H9 (cell line): ENCODE data around the gene CELA3B. TPM values are rescaled to one million over a fixed set of nuclear protein-coding genes. Genes with fewer than 3 reads are reported as not detected.
"Not testable (repeated sequence)": the region's sequence is repeated elsewhere in the genome, so short reads cannot be mapped to it uniquely, and the experiment has no call there.

Source experiments
- DNase-seq: peaks from one replicate; pipeline ENCODE4 v3.0.0-alpha.2; 2017
- H2AFZ ChIP-seq: one replicate; pipeline ENCODE4 v1.6.1; 2013; ENCODE audit warnings: mild to moderate bottlenecking, low read length, control low read depth, moderate library complexity
- H2AK5ac ChIP-seq: 2 replicates; pipeline ENCODE4 v1.6.1; 2013; ENCODE audit warnings: low read length, control low read depth, mixed read lengths; ENCODE audit not compliant: insufficient read length
- H2BK120ac ChIP-seq: one replicate; pipeline ENCODE4 v1.6.1; 2013; ENCODE audit warnings: low read depth, mild to moderate bottlenecking, low read length, control low read depth, inconsistent platforms; ENCODE audit not compliant: poor library complexity, severe bottlenecking
- H2BK12ac ChIP-seq: 2 replicates; pipeline ENCODE4 v1.6.1; 2013; ENCODE audit warnings: low read length, control low read depth, mixed read lengths, low read depth; ENCODE audit not compliant: insufficient read length
- H2BK15ac ChIP-seq: 2 replicates; pipeline ENCODE4 v1.6.1; 2013; ENCODE audit warnings: low read depth, low read length, control low read depth
- H2BK20ac ChIP-seq: one replicate; pipeline ENCODE4 v1.6.1; 2013; ENCODE audit warnings: low read depth, mild to moderate bottlenecking, low read length, control low read depth, inconsistent platforms; ENCODE audit not compliant: poor library complexity, severe bottlenecking
- H2BK5ac ChIP-seq: 2 replicates; pipeline ENCODE4 v1.6.1; 2013; ENCODE audit warnings: low read length, control low read depth, mixed read lengths; ENCODE audit not compliant: insufficient read length
- H3K14ac ChIP-seq: 2 replicates; pipeline ENCODE4 v1.6.1; 2013; ENCODE audit warnings: low read length, control low read depth; ENCODE audit not compliant: insufficient read depth
- H3K18ac ChIP-seq: 2 replicates; pipeline ENCODE4 v1.6.1; 2013; ENCODE audit warnings: low read depth, mild to moderate bottlenecking, mixed read lengths, low read length, control low read depth; ENCODE audit not compliant: insufficient read length
- H3K23ac ChIP-seq: 2 replicates; pipeline ENCODE4 v1.6.1; 2013; ENCODE audit warnings: low read length, control low read depth, mixed read lengths, low read depth; ENCODE audit not compliant: insufficient read length
- H3K23me2 ChIP-seq: 2 replicates; pipeline ENCODE4 v1.6.1; 2013; ENCODE audit warnings: low read depth, mild to moderate bottlenecking, mixed read lengths, low read length, control low read depth; ENCODE audit not compliant: insufficient read length, poor library complexity, severe bottlenecking
- H3K27ac ChIP-seq: 2 replicates; pipeline ENCODE4 v1.5.1; 2013; ENCODE audit warnings: low read length, control low read depth, mixed read lengths, low read depth; ENCODE audit not compliant: insufficient read length
- H3K27me3 ChIP-seq: 2 replicates; pipeline ENCODE4 v1.6.1; 2013; ENCODE audit warnings: low read length, control low read depth, inconsistent platforms; ENCODE audit not compliant: insufficient read depth
- H3K4ac ChIP-seq: 2 replicates; pipeline ENCODE4 v1.6.1; 2013; ENCODE audit warnings: low read depth, mild to moderate bottlenecking, control low read depth, inconsistent platforms, low read length, moderate library complexity
- H3K4me1 ChIP-seq: 2 replicates; pipeline ENCODE4 v1.6.1; 2013; ENCODE audit warnings: low read length, control low read depth, inconsistent platforms; ENCODE audit not compliant: insufficient read depth
- H3K4me2 ChIP-seq: 2 replicates; pipeline ENCODE4 v1.6.1; 2013; ENCODE audit warnings: low read length, control low read depth, mixed read lengths; ENCODE audit not compliant: insufficient read length, insufficient read depth
- H3K56ac ChIP-seq: 2 replicates; pipeline ENCODE4 v1.6.1; 2013; ENCODE audit warnings: low read depth, mild to moderate bottlenecking, mixed read lengths, low read length, control low read depth; ENCODE audit not compliant: insufficient read length
- H3K79me1 ChIP-seq: 2 replicates; pipeline ENCODE4 v1.6.1; 2013; ENCODE audit warnings: low read depth, mild to moderate bottlenecking, moderate library complexity, low read length, control low read depth, inconsistent platforms; ENCODE audit not compliant: insufficient read depth, poor library complexity, severe bottlenecking
- H3K79me2 ChIP-seq: 2 replicates; pipeline ENCODE4 v1.6.1; 2013; ENCODE audit warnings: low read length, control low read depth, inconsistent platforms; ENCODE audit not compliant: insufficient read depth
- H3K9ac ChIP-seq: 2 replicates; pipeline ENCODE4 v1.6.1; 2013; ENCODE audit warnings: low read length, control low read depth, mixed read lengths; ENCODE audit not compliant: insufficient read length; ENCODE audit errors: extremely low read depth
- H3K9me3 ChIP-seq: one replicate; pipeline ENCODE4 v1.6.1; 2013; ENCODE audit warnings: low read depth, low read length, inconsistent platforms; ENCODE audit not compliant: control insufficient read depth
- H3T11ph ChIP-seq: one replicate; pipeline ENCODE4 v1.6.1; 2013; ENCODE audit warnings: mild to moderate bottlenecking, low read length, control low read depth, inconsistent platforms
- H4K20me1 ChIP-seq: one replicate; pipeline ENCODE4 v1.6.1; 2013; ENCODE audit not compliant: control insufficient read depth, insufficient read length, insufficient read depth
- H4K5ac ChIP-seq: 2 replicates; pipeline ENCODE4 v1.6.1; 2013; ENCODE audit warnings: low read depth, mild to moderate bottlenecking, mixed read lengths, low read length, control low read depth; ENCODE audit not compliant: insufficient read length
- H4K8ac ChIP-seq: replicated peaks from 2 replicates; pipeline ENCODE4 v1.6.1; 2013; ENCODE audit warnings: low read length, control low read depth, mixed read lengths, low read depth; ENCODE audit not compliant: insufficient read length
- H4K91ac ChIP-seq: 2 replicates; pipeline ENCODE4 v1.6.1; 2013; ENCODE audit warnings: low read depth, mild to moderate bottlenecking, moderate library complexity, mixed read lengths, low read length, control low read depth; ENCODE audit not compliant: insufficient read length
- H3K27ac Mint-ChIP-seq, 3 experiments: 2 replicates in 2 of 3; 3 replicates in 1 of 3; pipeline ENCODE4 v1.8.0; 2020 to 2021; ENCODE audit warnings: mixed read lengths in 3 of 3, mild to moderate bottlenecking in 1 of 3, moderate library complexity in 1 of 3
- H3K27me3 Mint-ChIP-seq: 2 replicates; pipeline ENCODE4 v1.8.0; 2021; ENCODE audit warnings: low read depth, mild to moderate bottlenecking, moderate library complexity, mixed read lengths
- H3K36me3 Mint-ChIP-seq, 3 experiments: 2 replicates in 2 of 3; 3 replicates in 1 of 3; pipeline ENCODE4 v1.8.0; 2020 to 2021; ENCODE audit warnings: low read depth in 3 of 3, mixed read lengths in 3 of 3; ENCODE audit not compliant: insufficient read depth in 1 of 3
- H3K4me1 Mint-ChIP-seq, 2 experiments: 2 replicates each; pipeline ENCODE4 v1.8.0; 2020; ENCODE audit warnings: mixed read lengths in 2 of 2
- H3K4me3 Mint-ChIP-seq, 2 experiments: 2 replicates in 1 of 2; 3 replicates in 1 of 2; pipeline ENCODE4 v1.8.0; 2020 to 2021; ENCODE audit warnings: mild to moderate bottlenecking in 2 of 2, mixed read lengths in 2 of 2, moderate library complexity in 1 of 2
- H3K9me3 Mint-ChIP-seq, 2 experiments: 2 replicates in 1 of 2; 3 replicates in 1 of 2; pipeline ENCODE4 v1.8.0; 2020; ENCODE audit warnings: mild to moderate bottlenecking in 2 of 2, mixed read lengths in 2 of 2, moderate library complexity in 1 of 2
- WGBS: extraction: QIAGEN DNeasy Blood & Tissue Kit; methylation state at CpG from one replicate; pipeline ENCODE4 v1.1.7; 2013; ENCODE audit warnings: missing lambda C conversion rate, low lambda C conversion rate, mixed read lengths; ENCODE audit not compliant: insufficient read length; ENCODE audit errors: extremely low coverage; 5-methylcytosine and 5-hydroxymethylcytosine counted together
- total RNA-seq: library from RNA; stranded (reverse); gene quantifications from 2 replicates; pipeline ENCODE4 v1.2.1, GENCODE V29; 2021

Gene CELA3B
- total RNA-seq, 1 experiment from 2014 or later = not detected

DNA sequence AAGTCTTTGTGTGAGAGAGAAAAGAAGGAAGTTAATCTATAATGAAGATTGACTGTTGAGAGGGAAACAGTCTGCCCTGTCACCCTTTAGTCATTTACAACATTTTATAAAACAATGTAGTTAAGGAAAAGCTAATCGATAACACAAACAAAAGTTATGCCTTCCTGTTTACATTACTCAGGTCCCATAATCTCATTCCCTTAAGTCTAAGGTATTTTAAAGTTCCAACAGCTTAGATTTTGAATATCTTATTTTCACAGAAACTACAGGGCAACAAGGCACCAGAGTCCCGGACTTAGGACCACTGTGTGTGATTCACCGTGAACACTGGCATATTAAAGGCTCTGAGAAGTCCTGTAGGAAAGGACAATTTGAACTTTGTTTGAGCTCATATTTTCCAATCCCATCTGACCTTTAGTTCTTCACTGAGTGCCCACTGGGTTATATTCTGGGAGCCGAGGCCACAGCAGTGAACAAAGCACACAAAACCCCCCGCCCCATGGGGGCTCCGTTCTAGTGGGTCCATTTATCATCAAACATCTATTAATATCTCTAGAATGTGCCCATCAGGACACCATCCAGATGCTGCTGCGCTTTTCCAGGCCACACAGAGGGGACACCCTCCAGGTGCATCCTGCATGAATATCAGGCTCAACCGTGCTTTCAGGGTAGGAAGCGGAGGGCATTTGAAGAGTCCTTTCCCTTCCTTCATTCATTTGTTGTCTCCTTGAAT is 21.2 kb downstream of the CELA3B start:
- not testable (repeated sequence) for H3K23me2 ChIP-seq, H4K91ac ChIP-seq, H3K79me2 ChIP-seq, H3K27ac ChIP-seq, H3K14ac ChIP-seq, H3K4me3 Mint-ChIP-seq, DNase-seq, H2BK12ac ChIP-seq, H2BK120ac ChIP-seq, H4K20me1 ChIP-seq, H2BK5ac ChIP-seq, H4K8ac ChIP-seq, H3K9ac ChIP-seq, H4K5ac ChIP-seq, H3K18ac ChIP-seq, H3K27me3 ChIP-seq, H3K27ac Mint-ChIP-seq, H2AK5ac ChIP-seq, H3K56ac ChIP-seq, H2BK20ac ChIP-seq, H3K9me3 ChIP-seq, H2BK15ac ChIP-seq, H3K9me3 Mint-ChIP-seq, H3K27me3 Mint-ChIP-seq, H3K4me1 ChIP-seq, H2AFZ ChIP-seq, H3K79me1 ChIP-seq, H3K23ac ChIP-seq, H3K36me3 Mint-ChIP-seq, H3K4me2 ChIP-seq, H3T11ph ChIP-seq, H3K4ac ChIP-seq
- peaks cover 19 to 26% of the 10 kb centered on the region in 2 experiments for H3K4me1 Mint-ChIP-seq
- no CpG with 5 or more reads among the region's 9 CpGs for WGBS

GRCh38 chr1:21998624-21999294 is 21.9 kb downstream of the CELA3B start:
- H3K4me1 Mint-ChIP-seq = peaks cover 19 to 26% of the 10 kb centered on the region in 2 experiments
- H3K36me3 Mint-ChIP-seq, H3K9me3 Mint-ChIP-seq, H3K23me2 ChIP-seq, H3K23ac ChIP-seq, H2BK120ac ChIP-seq, H4K5ac ChIP-seq, H3K27ac Mint-ChIP-seq, H3K79me1 ChIP-seq, H3K27me3 ChIP-seq, H3K27ac ChIP-seq, H2BK12ac ChIP-seq, H4K91ac ChIP-seq, H3K27me3 Mint-ChIP-seq, H3K4me2 ChIP-seq, H3K4me3 Mint-ChIP-seq, H2AK5ac ChIP-seq, H3K9me3 ChIP-seq, DNase-seq, H2AFZ ChIP-seq, H3K9ac ChIP-seq, H2BK5ac ChIP-seq, H2BK15ac ChIP-seq, H3K56ac ChIP-seq, H2BK20ac ChIP-seq, H3T11ph ChIP-seq, H4K8ac ChIP-seq, H4K20me1 ChIP-seq, H3K4ac ChIP-seq, H3K4me1 ChIP-seq, H3K14ac ChIP-seq, H3K18ac ChIP-seq, H3K79me2 ChIP-seq: not testable (repeated sequence)
- WGBS = no CpG with 5 or more reads among the region's 15 CpGs
